ENCODE measurements around the gene CA6. TPM values are rescaled to one million over a fixed set of nuclear protein-coding genes. Genes with fewer than 3 reads are reported as not detected.

CA6 gene
- total RNA-seq, 1 experiment from 2014 or later = not detected

DNA sequence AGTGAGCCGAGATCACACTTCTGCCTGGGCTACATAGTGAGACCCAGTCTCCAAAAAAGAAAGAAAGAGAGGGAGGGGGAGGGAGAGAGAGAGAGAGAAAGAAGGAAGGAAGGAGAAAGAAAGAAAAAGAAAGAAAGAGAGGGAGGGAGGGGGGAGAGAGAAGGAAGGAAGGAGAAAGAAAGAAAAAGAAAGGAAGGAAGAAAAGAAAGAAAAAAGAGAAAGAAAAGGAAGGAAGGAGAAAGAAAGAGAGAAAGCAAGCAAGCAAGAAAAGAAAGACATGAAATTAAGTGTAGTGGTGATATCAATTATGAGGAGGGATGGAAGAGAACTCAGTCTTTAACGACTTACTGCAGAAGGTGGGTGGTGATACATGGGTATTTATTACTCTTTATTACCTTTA lies 38.5 kb downstream of the CA6 start:
- H3K9ac ChIP-seq (ENCODE audit: extremely low read depth, insufficient read length, low read length) = no peak overlapping the region
- no peak overlapping the region for H3K27ac Mint-ChIP-seq
- no peak overlapping the region for H2BK12ac ChIP-seq (ENCODE audit: insufficient read length, low read depth, low read length)
- no peak overlapping the region for H3K4ac ChIP-seq (ENCODE audit: low read depth, low read length)
- no peaks in the 10 kb centered on the region for H3K36me3 Mint-ChIP-seq (ENCODE audit: insufficient read depth in 1 of 3, low read depth in 3 of 3)
- H2BK15ac ChIP-seq (ENCODE audit: low read depth, low read length) = no peak overlapping the region
- WGBS (ENCODE audit: extremely low coverage, insufficient read length, low lambda C conversion rate) = no CpG with 5 or more reads among the region's 2 CpGs
- H3K4me1 Mint-ChIP-seq = no peaks in the 10 kb centered on the region
- peaks cover 0 to 6% of the 10 kb centered on the region in 2 experiments; a peak in 2 of 5 replicates for H3K9me3 Mint-ChIP-seq
- H4K5ac ChIP-seq (ENCODE audit: insufficient read length, low read depth, low read length) = no peak overlapping the region
- H3K27me3 ChIP-seq (ENCODE audit: insufficient read depth, low read length) = no peaks in the 10 kb centered on the region
- H2AFZ ChIP-seq (ENCODE audit: low read length) = no peak overlapping the region
- H3K9me3 ChIP-seq (ENCODE audit: control insufficient read depth, low read depth, low read length) = peaks cover 5% of the 10 kb centered on the region
- H3K4me1 ChIP-seq (ENCODE audit: insufficient read depth, low read length) = no peaks in the 10 kb centered on the region
- peaks cover 5% of the 10 kb centered on the region; the same call in 1 of the 2 replicates for H3K27me3 Mint-ChIP-seq (ENCODE audit: low read depth)
- no peak overlapping the region for H4K8ac ChIP-seq (replicated peaks; ENCODE audit: insufficient read length, low read depth, low read length)
- no peaks in the 10 kb centered on the region for H3K79me2 ChIP-seq (ENCODE audit: insufficient read depth, low read length)
- no peak overlapping the region for H3K4me3 Mint-ChIP-seq
- no peak overlapping the region for H2BK20ac ChIP-seq (ENCODE audit: low read depth, low read length, poor library complexity, severe bottlenecking)
- TF ChIP-seq, protein P1, sequence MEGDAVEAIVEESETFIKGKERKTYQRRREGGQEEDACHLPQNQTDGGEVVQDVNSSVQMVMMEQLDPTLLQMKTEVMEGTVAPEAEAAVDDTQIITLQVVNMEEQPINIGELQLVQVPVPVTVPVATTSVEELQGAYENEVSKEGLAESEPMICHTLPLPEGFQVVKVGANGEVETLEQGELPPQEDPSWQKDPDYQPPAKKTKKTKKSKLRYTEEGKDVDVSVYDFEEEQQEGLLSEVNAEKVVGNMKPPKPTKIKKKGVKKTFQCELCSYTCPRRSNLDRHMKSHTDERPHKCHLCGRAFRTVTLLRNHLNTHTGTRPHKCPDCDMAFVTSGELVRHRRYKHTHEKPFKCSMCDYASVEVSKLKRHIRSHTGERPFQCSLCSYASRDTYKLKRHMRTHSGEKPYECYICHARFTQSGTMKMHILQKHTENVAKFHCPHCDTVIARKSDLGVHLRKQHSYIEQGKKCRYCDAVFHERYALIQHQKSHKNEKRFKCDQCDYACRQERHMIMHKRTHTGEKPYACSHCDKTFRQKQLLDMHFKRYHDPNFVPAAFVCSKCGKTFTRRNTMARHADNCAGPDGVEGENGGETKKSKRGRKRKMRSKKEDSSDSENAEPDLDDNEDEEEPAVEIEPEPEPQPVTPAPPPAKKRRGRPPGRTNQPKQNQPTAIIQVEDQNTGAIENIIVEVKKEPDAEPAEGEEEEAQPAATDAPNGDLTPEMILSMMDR (conservative IDR thresholded peaks at IDR 0.05) = no peak
- no peaks in the 10 kb centered on the region for H3K79me1 ChIP-seq (ENCODE audit: insufficient read depth, low read depth, low read length, poor library complexity, severe bottlenecking)
- no peak overlapping the region for H3K4me2 ChIP-seq (ENCODE audit: insufficient read depth, insufficient read length, low read length)
- no peak overlapping the region for H3K14ac ChIP-seq (ENCODE audit: insufficient read depth, low read length)
- no peak overlapping the region for H3K18ac ChIP-seq (ENCODE audit: insufficient read length, low read depth, low read length)
- H3K27ac ChIP-seq (ENCODE audit: insufficient read length, low read depth, low read length) = no peak overlapping the region
- DNase-seq = no peak
- H4K91ac ChIP-seq (ENCODE audit: insufficient read length, low read depth, low read length) = no peak overlapping the region
- no peak overlapping the region for H3K56ac ChIP-seq (ENCODE audit: insufficient read length, low read depth, low read length)
- H3T11ph ChIP-seq (ENCODE audit: low read length) = no peak overlapping the region
- no peak overlapping the region for H3K23ac ChIP-seq (ENCODE audit: insufficient read length, low read depth, low read length)
- H2AK5ac ChIP-seq (ENCODE audit: insufficient read length, low read length) = no peak overlapping the region
- H4K20me1 ChIP-seq (ENCODE audit: control insufficient read depth, insufficient read depth, insufficient read length) = no peaks in the 10 kb centered on the region
- no peak overlapping the region for H2BK5ac ChIP-seq (ENCODE audit: insufficient read length, low read length)
- no peaks in the 10 kb centered on the region for H3K23me2 ChIP-seq (ENCODE audit: insufficient read length, low read depth, low read length, poor library complexity, severe bottlenecking)
- no peak overlapping the region for H2BK120ac ChIP-seq (ENCODE audit: low read depth, low read length, poor library complexity, severe bottlenecking)

Data from H9 (cell line).